Measurements from ENCODE around the gene GNB3.

GNB3 gene

GRCh38 chr12:6831450-6831995 is 9.2 kb upstream of the GNB3 start:
- TF ChIP-seq CTCF (conservative IDR thresholded peaks at IDR 0.05; ENCODE audit: low read depth, low read length): no peak
- H3K4me3 ChIP-seq (ENCODE audit: low read depth, low read length): no peak overlapping the region
- no peak for DNase-seq (ENCODE audit: low read depth)

- no peak for TF ChIP-seq CTCF (conservative IDR thresholded peaks at IDR 0.05; ENCODE audit: low read depth, low read length)
- DNase-seq (ENCODE audit: low read depth): no peak
- no peak overlapping the region for H3K4me3 ChIP-seq (ENCODE audit: low read depth, low read length)
These were observed 8.6 kb upstream of the GNB3 start for GRCh38 chr12:6832125-6832524.

GRCh38 chr12:6833189-6833890 is 7.4 kb upstream of the GNB3 start:
- TF ChIP-seq CTCF (conservative IDR thresholded peaks at IDR 0.05; ENCODE audit: low read depth, low read length): no peak
- no peak for DNase-seq (ENCODE audit: low read depth)
- no peak overlapping the region for H3K4me3 ChIP-seq (ENCODE audit: low read depth, low read length)

GRCh38 chr12:6834254-6834653 is 6.5 kb upstream of the GNB3 start:
- no peak for TF ChIP-seq CTCF (conservative IDR thresholded peaks at IDR 0.05; ENCODE audit: low read depth, low read length)
- no peak for DNase-seq (ENCODE audit: low read depth)
- H3K4me3 ChIP-seq (ENCODE audit: low read depth, low read length): no peak overlapping the region

- no peak for DNase-seq (ENCODE audit: low read depth)
- H3K4me3 ChIP-seq (ENCODE audit: low read depth, low read length): no peak overlapping the region
- TF ChIP-seq CTCF (conservative IDR thresholded peaks at IDR 0.05; ENCODE audit: low read depth, low read length): no peak
These were observed 5.9 kb upstream of the GNB3 start for GRCh38 chr12:6834873-6835272.

GRCh38 chr12:6836851-6837250 is 3.9 kb upstream of the GNB3 start:
- H3K4me3 ChIP-seq (ENCODE audit: low read depth, low read length): no peak overlapping the region
- no peak for TF ChIP-seq CTCF (conservative IDR thresholded peaks at IDR 0.05; ENCODE audit: low read depth, low read length)
- DNase-seq (ENCODE audit: low read depth): no peak
